ENCODE data around the gene CFAP299. TPM values are rescaled to one million over a fixed set of nuclear protein-coding genes. Genes with fewer than 3 reads are reported as not detected.

Gene CFAP299
- total and polyA plus RNA-seq, 2 experiments from 2014 or later, result not detected

- Histone ChIP-seq H3K9me2 (replicated peaks; ENCODE audit: insufficient read depth) (no peaks in the 10 kb centered on the region), H3K4me3 (no peak overlapping the region), H3K79me2 (no peaks in the 10 kb centered on the region), H3K36me3 (replicated peaks; ENCODE audit: insufficient read depth, low read depth) (no peaks in the 10 kb centered on the region), H4K20me1 (ENCODE audit: insufficient read depth, poor library complexity, severe bottlenecking) (no peaks in the 10 kb centered on the region), H3K9me3 (ENCODE audit: low read depth) (no peaks in the 10 kb centered on the region), H3K4me1 (ENCODE audit: insufficient read depth) (no peaks in the 10 kb centered on the region), H3K27me3 (no peaks in the 10 kb centered on the region), H3K27ac (no peak overlapping the region), H3K4me2 (no peak overlapping the region), H2AFZ (no peak overlapping the region)
- 93% methylated on average over 9 of the region's 9 CpGs for WGBS (ENCODE audit: low lambda C conversion rate, missing lambda C conversion rate)
- TF ChIP-seq EZH2phosphoT487 (IDR thresholded peaks at IDR 0.05; ENCODE audit: low read depth, severe bottlenecking, unreplicated experiment) (no peak), EZH2 (IDR thresholded peaks at IDR 0.05; ENCODE audit: borderline replicate concordance) (no peak), CTCF (IDR thresholded peaks at IDR 0.05; ENCODE audit: poor library complexity) (no peak)
- DNase-seq (ENCODE audit: low spot score), result no peak
Measured at GRCh38 chr4:80447493-80447892, 112.0 kb downstream of the CFAP299 start.

GRCh38 chr4:80448056-80448455 is 112.5 kb downstream of the CFAP299 start:
- Histone ChIP-seq H3K79me2 (no peaks in the 10 kb centered on the region), H4K20me1 (ENCODE audit: insufficient read depth, poor library complexity, severe bottlenecking) (no peaks in the 10 kb centered on the region), H3K4me1 (ENCODE audit: insufficient read depth) (no peaks in the 10 kb centered on the region), H2AFZ (no peak overlapping the region), H3K27me3 (no peaks in the 10 kb centered on the region), H3K36me3 (replicated peaks; ENCODE audit: insufficient read depth, low read depth) (no peaks in the 10 kb centered on the region), H3K9me2 (replicated peaks; ENCODE audit: insufficient read depth) (no peaks in the 10 kb centered on the region), H3K27ac (no peak overlapping the region), H3K4me2 (no peak overlapping the region), H3K9me3 (ENCODE audit: low read depth) (no peaks in the 10 kb centered on the region), H3K4me3 (no peak overlapping the region)
- TF ChIP-seq CTCF (IDR thresholded peaks at IDR 0.05; ENCODE audit: poor library complexity) (no peak), EZH2 (IDR thresholded peaks at IDR 0.05; ENCODE audit: borderline replicate concordance) (no peak), EZH2phosphoT487 (IDR thresholded peaks at IDR 0.05; ENCODE audit: low read depth, severe bottlenecking, unreplicated experiment) (no peak)
- no peak for DNase-seq (ENCODE audit: low spot score)
- 71% methylated on average over 1 of the region's 1 CpG for WGBS (ENCODE audit: low lambda C conversion rate, missing lambda C conversion rate)

DNA sequence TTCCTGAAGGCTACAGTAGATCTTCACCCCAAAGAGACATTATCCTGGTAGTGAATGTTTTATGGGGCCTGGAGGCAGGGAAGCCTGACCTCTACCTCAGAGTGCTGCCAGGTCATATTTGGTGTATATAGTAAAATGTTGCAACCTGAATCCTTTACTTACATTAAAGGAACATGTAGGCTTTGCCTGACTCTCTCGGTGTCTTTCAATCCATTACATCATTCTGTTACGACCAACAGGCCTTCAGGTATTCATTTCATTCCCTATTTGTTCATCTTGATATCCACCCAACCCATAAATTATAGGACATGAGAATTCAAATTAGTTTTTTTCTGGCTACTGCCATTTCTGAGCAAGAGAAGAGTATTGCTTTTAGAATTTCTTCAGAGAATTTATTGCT is 116.5 kb downstream of the CFAP299 start:
- no peak for TF ChIP-seq EZH2 (IDR thresholded peaks at IDR 0.05; ENCODE audit: borderline replicate concordance)
- TF ChIP-seq CTCF (IDR thresholded peaks at IDR 0.05; ENCODE audit: poor library complexity), result no peak
- no peak for TF ChIP-seq EZH2phosphoT487 (IDR thresholded peaks at IDR 0.05; ENCODE audit: low read depth, severe bottlenecking, unreplicated experiment)
- no peaks in the 10 kb centered on the region for H3K27me3 ChIP-seq
- no peaks in the 10 kb centered on the region for H3K9me2 ChIP-seq (replicated peaks; ENCODE audit: insufficient read depth)
- H4K20me1 ChIP-seq (ENCODE audit: insufficient read depth, poor library complexity, severe bottlenecking), result no peaks in the 10 kb centered on the region
- WGBS (ENCODE audit: low lambda C conversion rate, missing lambda C conversion rate), result 84% methylated on average over 2 of the region's 2 CpGs
- H3K4me1 ChIP-seq (ENCODE audit: insufficient read depth), result no peaks in the 10 kb centered on the region
- H3K79me2 ChIP-seq, result no peaks in the 10 kb centered on the region
- no peaks in the 10 kb centered on the region for H3K9me3 ChIP-seq (ENCODE audit: low read depth)
- H2AFZ ChIP-seq, result no peak overlapping the region
- no peak for DNase-seq (ENCODE audit: low spot score)
- no peak overlapping the region for H3K4me3 ChIP-seq
- H3K4me2 ChIP-seq, result no peak overlapping the region
- no peak overlapping the region for H3K27ac ChIP-seq
- no peaks in the 10 kb centered on the region for H3K36me3 ChIP-seq (replicated peaks; ENCODE audit: insufficient read depth, low read depth)

DNA sequence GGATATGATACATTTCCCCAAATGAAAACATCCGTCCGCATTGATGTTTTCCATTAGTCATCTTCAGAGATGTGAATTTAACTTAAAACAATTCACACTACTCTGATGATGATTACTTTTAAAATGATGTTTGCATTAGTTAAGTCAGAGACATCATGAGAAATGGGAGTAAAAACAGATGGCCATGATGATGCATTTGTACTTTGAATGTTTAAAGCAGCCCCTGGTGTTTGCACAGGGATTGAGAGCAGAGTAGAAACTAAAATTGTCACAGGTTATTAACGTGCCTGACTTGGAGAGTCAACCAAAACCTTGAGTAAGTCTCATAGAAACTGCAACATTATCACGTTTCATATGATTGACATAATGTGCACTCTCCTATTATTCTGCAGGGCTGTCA is 117.2 kb downstream of the CFAP299 start:
- 64% methylated on average over 4 of the region's 4 CpGs for WGBS (ENCODE audit: low lambda C conversion rate, missing lambda C conversion rate)
- TF ChIP-seq CTCF (IDR thresholded peaks at IDR 0.05; ENCODE audit: poor library complexity), result no peak
- TF ChIP-seq EZH2 (IDR thresholded peaks at IDR 0.05; ENCODE audit: borderline replicate concordance), result no peak
- TF ChIP-seq EZH2phosphoT487 (IDR thresholded peaks at IDR 0.05; ENCODE audit: low read depth, severe bottlenecking, unreplicated experiment), result no peak
- Histone ChIP-seq H3K27ac (peak overlapping the region; percentile 14), H3K4me1 (ENCODE audit: insufficient read depth) (no peaks in the 10 kb centered on the region), H3K79me2 (no peaks in the 10 kb centered on the region), H3K27me3 (no peaks in the 10 kb centered on the region), H3K9me3 (ENCODE audit: low read depth) (no peaks in the 10 kb centered on the region), H4K20me1 (ENCODE audit: insufficient read depth, poor library complexity, severe bottlenecking) (no peaks in the 10 kb centered on the region), H3K9me2 (replicated peaks; ENCODE audit: insufficient read depth) (no peaks in the 10 kb centered on the region), H2AFZ (no peak overlapping the region), H3K4me3 (no peak overlapping the region), H3K4me2 (no peak overlapping the region), H3K36me3 (replicated peaks; ENCODE audit: insufficient read depth, low read depth) (no peaks in the 10 kb centered on the region)
- DNase-seq (ENCODE audit: low spot score), result no peak
